HepG2 (cell line): Measurements from ENCODE around the gene PBX1. TPM values are rescaled to one million over a fixed set of nuclear protein-coding genes. Genes with fewer than 3 reads are reported as not detected.

Experiments used
- ATAC-seq: fragments of 200-7000 bp; cut with Tn5 transposase; 3 replicates; pipeline ENCODE4 v1.9.1; 2020; ENCODE audit warnings: mild to moderate bottlenecking, moderate library complexity
- BruUV-seq: library from RNA; stranded (reverse); fragments of 400-500 nt; replicated peaks from 2 replicates; lab custom pipeline; 2021; lab: Mats Ljungman, UMichigan
- CTCF ChIA-PET: fragments of 300-600 bp; formaldehyde crosslinking; extraction: SDS; loops from one replicate; lab custom pipeline; 2021; ENCODE audit warnings: low total read pairs, inconsistent platforms, low intra/inter-chr PET ratio; lab: Yijun Ruan, JAX
- POLR2A ChIA-PET: fragments of 350-600 bp; sonication (Branson Sonifier 250); formaldehyde crosslinking; loops from one replicate; lab custom pipeline; 2020; ENCODE audit warnings: antibody characterized with exemption, inconsistent platforms; lab: Yijun Ruan, JAX
- DNase-seq: peaks from one replicate; pipeline ENCODE4 v3.0.0-alpha.2; 2015; ENCODE audit warnings: low spot score
- FAIRE-seq: peaks from 3 replicates; lab custom pipeline; 2011; peaks lifted over from hg19 to GRCh38; lab: Jason Lieb, UNC
- H2AFZ ChIP-seq: one replicate; pipeline ENCODE4 v1.6.1; 2011; ENCODE audit warnings: low read length, inconsistent platforms
- H3K27ac ChIP-seq: fragments of 300-600 bp; 3 replicates; pipeline ENCODE4 v1.8.0; 2011; ENCODE audit warnings: mixed run types, mild to moderate bottlenecking, mixed read lengths, low read length, inconsistent platforms; ENCODE audit not compliant: insufficient read depth; ENCODE audit errors: extremely low read length
- H3K27me3 ChIP-seq, 2 experiments: fragments of 200-600 bp in 1 of 2; 2 replicates in 1 of 2; 3 replicates in 1 of 2; pipeline versions ENCODE4 v1.6.0 to v1.8.0; 2011; ENCODE audit warnings: low read length in 2 of 2, mild to moderate bottlenecking in 2 of 2, moderate library complexity in 2 of 2, inconsistent platforms in 1 of 2; ENCODE audit not compliant: insufficient read depth in 2 of 2, control insufficient read depth in 1 of 2
- H3K36me3 ChIP-seq, 2 experiments: fragments of 200-600 bp in 1 of 2; replicated peaks in 1 of 2; 2 replicates in 1 of 2; 3 replicates in 1 of 2; pipeline versions ENCODE4 v1.5.1 to v1.8.0; 2011; ENCODE audit warnings: low read length in 2 of 2, inconsistent platforms in 1 of 2; ENCODE audit not compliant: insufficient read depth in 2 of 2, control insufficient read depth in 1 of 2
- H3K4me1 ChIP-seq: 2 replicates; pipeline ENCODE4 v1.5.1; 2012; ENCODE audit warnings: low read length, inconsistent platforms; ENCODE audit not compliant: insufficient read depth
- H3K4me2 ChIP-seq: 2 replicates; pipeline ENCODE4 v1.6.0; 2011; ENCODE audit warnings: low read depth, low read length, inconsistent platforms
- H3K4me3 ChIP-seq, 3 experiments: fragments of 200-600 bp in 1 of 3; sonication (generic), shearing (Covaris generic) in 1 of 3; replicated peaks in 1 of 3; 2 replicates each; pipeline ENCODE4 v1.5.1; 2011 to 2016; ENCODE audit warnings: low read length in 3 of 3, inconsistent platforms in 2 of 3, low read depth in 2 of 3, mild to moderate bottlenecking in 2 of 3, control low read depth in 1 of 3, mixed read lengths in 1 of 3; ENCODE audit not compliant: insufficient read depth in 1 of 3
- H3K79me2 ChIP-seq: one replicate; pipeline ENCODE4 v1.6.1; 2011; ENCODE audit warnings: low read length, inconsistent platforms; ENCODE audit not compliant: insufficient read depth
- H3K9ac ChIP-seq: 2 replicates; pipeline ENCODE4 v1.6.0; 2011; ENCODE audit warnings: mild to moderate bottlenecking, low read depth, low read length, inconsistent platforms; ENCODE audit not compliant: insufficient read depth
- H3K9me3 ChIP-seq: 2 replicates; pipeline ENCODE4 v1.5.1; 2012; ENCODE audit warnings: mild to moderate bottlenecking, low read length
- H4K20me1 ChIP-seq: 2 replicates; pipeline ENCODE4 v1.6.0; 2011; ENCODE audit warnings: inconsistent platforms, mild to moderate bottlenecking, low read length, moderate library complexity; ENCODE audit not compliant: insufficient read depth
- ATF6 ChIP-seq: sonication (generic); formaldehyde crosslinking; conservative IDR thresholded peaks from 2 replicates; pipeline ENCODE4 v1.4.0; 2020; ENCODE audit warnings: missing genetic modification reagents
- HMGA1 ChIP-seq: sonication (generic); formaldehyde crosslinking; conservative IDR thresholded peaks from 2 replicates; pipeline ENCODE4 v1.4.0; 2020; ENCODE audit warnings: missing genetic modification reagents
- KDM5B ChIP-seq: sonication (generic); formaldehyde crosslinking; IDR thresholded peaks from 2 replicates; pipeline ENCODE4 v1.4.0; 2020; ENCODE audit warnings: missing genetic modification reagents, mild to moderate bottlenecking, borderline replicate concordance
- ZNF563 ChIP-seq: sonication (generic); formaldehyde crosslinking; IDR thresholded peaks from 2 replicates; pipeline ENCODE4 v1.8.0; 2022; ENCODE audit warnings: mild to moderate bottlenecking, moderate library complexity, missing genetic modification reagents
- ZNF567 ChIP-seq: sonication (generic); formaldehyde crosslinking; IDR thresholded peaks from 2 replicates; pipeline ENCODE4 v1.8.1; 2023; ENCODE audit warnings: mild to moderate bottlenecking, missing genetic modification reagents, borderline replicate concordance
- WGBS: methylation state at CpG from one replicate; pipeline ENCODE4 v1.1.6; 2017; ENCODE audit warnings: low lambda C conversion rate; 5-methylcytosine and 5-hydroxymethylcytosine counted together
- in situ Hi-C: cut with HindIII; loops from 2 replicates; pipeline ENCODE4 v1.10.0; 2017; ENCODE audit warnings: low pct_unique_long_range_greater_than_20kb; ENCODE audit not compliant: extremely low pct_ligation_motif_present
- intact Hi-C: fragments of 100-400 bp; cut with micrococcal nuclease; formaldehyde crosslinking; loops from one replicate; pipeline ENCODE4 v1.10.0; 2022; ENCODE audit not compliant: unreplicated experiment
- polyA plus RNA-seq, 8 experiments: library from polyadenylated mRNA; depleted of rRNA in 3 of 8; stranded (reverse) in 7 of 8; unstranded in 1 of 8; fragments of >200 nt; fragmentation: Illumina TruSeq in 4 of 8; extraction: Trizol in 4 of 8; gene quantifications; 2 replicates each; pipeline versions ENCODE4 v1.2.1 to v1.2.3, GENCODE V29; 2011 to 2016; ENCODE audit warnings: low read depth in 4 of 8, missing spikeins in 1 of 8, mixed read lengths in 1 of 8; ENCODE audit not compliant: insufficient read depth in 1 of 8
- total RNA-seq, 5 experiments: library from RNA; depleted of rRNA; stranded (reverse); fragments of >200 nt; fragmentation: Illumina TruSeq; extraction: Trizol; gene quantifications; 2 replicates each; pipeline ENCODE4 v1.2.3, GENCODE V29; 2016; ENCODE audit warnings: low read depth in 1 of 5

The PBX1 gene
- total and polyA plus RNA-seq, 2 of the 13 experiments (the other 11 are each of a cell fraction or from before 2014, with no cell fraction given) = 0.24 TPM; not detected in 1

GRCh38 chr1:164774413-164774812 is 215.4 kb downstream of the PBX1 start:
- no peak for DNase-seq
- H3K4me1 ChIP-seq = peaks cover 14% of the 10 kb centered on the region
- H3K36me3 ChIP-seq = no peaks in the 10 kb centered on the region
- H3K9me3 ChIP-seq = no peaks in the 10 kb centered on the region
- H3K27ac ChIP-seq = no peak overlapping the region
- no peak for FAIRE-seq
- no peaks in the 10 kb centered on the region for H3K27me3 ChIP-seq
- H3K4me3 ChIP-seq = peak overlapping the region in 1 of 3 experiments; percentile 1; a peak in 1 of 6 replicates
- BruUV-seq = no TSS peak
- peak overlapping the region; percentile 52 for H3K4me2 ChIP-seq
- no peaks in the 10 kb centered on the region for H4K20me1 ChIP-seq
- CTCF ChIA-PET = no interaction called here
- POLR2A ChIA-PET = no interaction called here
- H2AFZ ChIP-seq = no peak overlapping the region
- ATAC-seq = no peak
- H3K79me2 ChIP-seq = no peaks in the 10 kb centered on the region
- 15% methylated on average over 4 of the region's 4 CpGs for WGBS
- TF ChIP-seq ZNF567 (CRISPR knock-in tag) = no peak
- TF ChIP-seq HMGA1 (CRISPR knock-in tag) = no peak
- TF ChIP-seq KDM5B = no peak
- TF ChIP-seq ATF6 (CRISPR knock-in tag) = no peak
- no peak for TF ChIP-seq ZNF563
- in situ Hi-C loops = no loop called here
- intact Hi-C loops = no loop called here
- H3K9ac ChIP-seq = no peak overlapping the region
